NCI-H510A (cell line): ENCODE measurements around the gene BARX2.
"Not testable (repeated sequence)": the region's sequence is repeated elsewhere in the genome, so short reads cannot be mapped to it uniquely, and the experiment has no call there.

Source experiments
- DNase-seq: peaks from one replicate; lab custom pipeline; 2025; lab: John Stamatoyannopoulos, UW

BARX2 gene

DNA sequence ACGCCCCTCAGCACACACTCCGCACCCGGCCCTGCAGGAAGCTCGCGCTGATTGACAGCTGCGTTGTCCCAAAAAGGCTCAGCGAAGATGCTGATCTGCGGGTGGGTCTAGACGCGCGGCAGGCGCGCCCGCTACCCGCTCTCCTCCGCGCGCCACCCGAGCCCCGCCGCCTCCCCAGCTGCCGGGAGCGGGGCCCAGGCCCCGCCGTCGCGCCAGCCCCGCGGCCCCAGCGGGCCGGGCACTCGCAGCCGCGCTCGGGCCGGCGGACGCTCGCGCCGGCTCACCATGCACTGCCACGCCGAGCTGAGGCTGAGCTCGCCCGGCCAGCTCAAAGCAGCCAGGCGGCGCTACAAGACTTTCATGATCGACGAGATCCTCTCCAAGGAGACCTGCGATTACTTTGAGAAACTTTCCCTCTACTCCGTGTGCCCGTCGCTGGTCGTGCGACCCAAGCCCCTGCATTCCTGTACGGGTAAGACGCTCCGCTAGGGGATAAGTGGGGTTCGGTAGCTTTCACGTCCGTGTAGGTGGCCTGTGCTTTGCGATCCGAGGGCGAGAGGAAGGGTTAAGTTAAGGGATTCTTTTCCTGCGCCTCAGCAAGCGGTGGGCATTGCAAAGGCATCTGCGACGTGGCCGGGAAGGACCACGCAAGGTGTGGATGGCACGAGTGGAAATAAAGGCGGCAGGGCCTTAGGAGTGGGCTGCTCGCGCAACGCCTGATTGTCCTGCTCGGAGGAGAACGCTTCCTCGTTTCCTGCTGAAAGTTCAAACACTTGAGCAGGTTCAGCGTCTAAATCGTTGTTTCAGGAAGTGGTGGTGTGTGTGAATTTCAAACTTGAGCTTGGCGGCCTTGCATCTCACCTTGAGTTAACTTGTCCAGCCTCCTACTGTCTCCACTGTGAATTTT is at the start of gene BARX2:
TSS of gene BARX2 (plus strand) at position 98 of the 907 bp plus-strand sequence. CDS start at position 286, 188 bp downstream.
- DNase-seq: peak; percentile 80

DNA sequence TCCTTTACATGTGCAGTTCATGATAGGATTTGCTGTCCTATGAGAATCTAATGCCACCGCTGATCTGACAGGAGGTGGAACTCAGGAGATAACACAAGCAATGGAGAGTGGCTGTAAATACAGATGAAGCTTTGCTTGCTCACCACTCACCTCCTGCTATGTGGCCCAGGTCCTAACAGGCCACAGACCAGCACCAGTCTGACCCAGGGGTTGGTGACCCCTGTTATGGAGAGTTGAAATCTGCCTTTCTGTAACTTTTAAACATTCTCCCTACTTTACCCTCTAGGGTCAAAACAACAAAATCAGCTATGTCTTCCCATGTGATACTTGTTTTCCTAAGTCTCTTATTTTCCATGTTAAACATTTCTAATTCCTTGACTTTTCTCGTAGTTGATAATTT is 48.7 kb upstream of the BARX2 start:
- DNase-seq: no peak

GRCh38 chr11:129327708-129328107 is 47.9 kb upstream of the BARX2 start:
- not testable (repeated sequence) for DNase-seq

GRCh38 chr11:129328756-129329155 is 46.9 kb upstream of the BARX2 start:
- no peak for DNase-seq

GRCh38 chr11:129331217-129331616 is 44.4 kb upstream of the BARX2 start:
- DNase-seq: no peak

- DNase-seq: peak; percentile 92
Measured at GRCh38 chr11:129331871-129332274, 43.8 kb upstream of the BARX2 start.

GRCh38 chr11:129333873-129334272 is 41.8 kb upstream of the BARX2 start:
- no peak for DNase-seq

- DNase-seq: not testable (repeated sequence)
Measured at GRCh38 chr11:129344301-129344940, 31.2 kb upstream of the BARX2 start.

DNA sequence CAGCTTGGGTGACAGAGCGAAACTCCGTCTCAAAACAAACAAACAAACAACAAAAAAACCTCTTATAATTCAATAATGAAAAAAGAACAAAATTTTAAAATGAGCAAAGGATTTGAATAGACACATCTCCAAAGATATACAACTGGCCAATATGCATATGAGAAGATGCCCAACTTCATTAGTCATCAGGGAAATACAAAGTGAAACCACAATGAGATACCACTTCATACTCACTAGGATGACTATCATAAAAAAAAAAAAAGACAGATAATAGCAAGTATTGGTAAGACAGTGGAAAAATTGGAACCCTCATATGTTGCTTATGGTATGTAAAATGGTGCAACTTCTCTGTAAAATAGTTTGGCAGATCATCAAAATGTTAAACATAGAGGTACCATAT is 28.7 kb upstream of the BARX2 start:
- no peak for DNase-seq

DNA sequence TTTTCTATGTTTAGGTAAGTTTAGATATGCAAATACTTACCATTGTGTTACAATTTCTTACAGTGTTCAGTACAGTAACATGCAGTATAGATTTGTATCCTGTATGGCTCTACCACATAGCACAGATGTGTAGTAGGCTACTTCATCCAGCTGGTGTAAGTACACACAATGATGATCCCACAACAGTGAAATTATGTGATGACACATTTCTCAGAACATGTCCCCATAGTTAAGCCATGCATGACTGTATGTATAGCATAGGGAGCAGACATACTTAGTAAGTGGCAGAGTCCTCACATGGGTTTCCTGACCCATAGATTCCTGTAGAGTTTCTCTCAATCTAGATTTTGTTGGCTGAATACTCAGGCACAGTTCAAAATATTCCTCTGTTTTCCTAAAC is 26.8 kb upstream of the BARX2 start:
- no peak for DNase-seq

DNA sequence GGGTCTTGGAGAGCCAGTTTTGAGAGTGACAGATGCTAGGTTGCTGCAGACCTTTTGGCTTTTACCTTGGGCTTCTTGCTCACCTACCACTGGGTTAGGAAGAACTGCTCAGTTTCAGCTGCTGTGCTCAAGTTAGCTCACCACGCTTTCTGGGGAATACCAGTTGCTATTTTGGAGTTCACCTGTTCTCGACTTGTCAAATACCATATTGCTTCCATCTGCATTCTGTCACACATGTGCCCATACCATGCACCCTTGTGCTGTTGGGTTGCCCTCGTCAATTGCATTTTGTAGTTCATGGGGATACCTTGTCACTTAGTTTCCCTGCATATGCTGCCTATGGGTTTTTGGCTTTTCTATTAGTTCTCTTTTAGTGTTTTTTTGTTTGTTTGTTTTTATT is 23.0 kb upstream of the BARX2 start:
- DNase-seq: no peak

DNA sequence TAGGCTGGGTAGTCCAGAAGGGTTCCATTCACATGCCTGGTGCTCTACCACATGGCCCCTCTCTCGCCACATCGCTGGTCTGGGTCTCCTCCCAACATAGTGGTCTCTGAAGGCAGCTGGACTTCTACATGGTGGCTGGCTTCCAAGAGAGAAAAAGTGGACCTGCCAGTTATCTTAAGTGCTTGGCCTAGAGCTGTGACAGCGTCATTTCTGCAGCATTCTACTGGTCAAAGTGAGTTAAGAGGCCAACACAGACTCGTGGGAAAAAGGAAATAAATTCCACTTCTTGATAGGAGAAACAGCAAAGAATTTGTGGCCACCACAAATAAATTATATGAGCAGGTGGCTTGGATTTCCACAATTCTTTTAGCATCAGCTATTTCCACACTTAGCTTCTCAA is 21.0 kb upstream of the BARX2 start:
- DNase-seq: no peak

DNA sequence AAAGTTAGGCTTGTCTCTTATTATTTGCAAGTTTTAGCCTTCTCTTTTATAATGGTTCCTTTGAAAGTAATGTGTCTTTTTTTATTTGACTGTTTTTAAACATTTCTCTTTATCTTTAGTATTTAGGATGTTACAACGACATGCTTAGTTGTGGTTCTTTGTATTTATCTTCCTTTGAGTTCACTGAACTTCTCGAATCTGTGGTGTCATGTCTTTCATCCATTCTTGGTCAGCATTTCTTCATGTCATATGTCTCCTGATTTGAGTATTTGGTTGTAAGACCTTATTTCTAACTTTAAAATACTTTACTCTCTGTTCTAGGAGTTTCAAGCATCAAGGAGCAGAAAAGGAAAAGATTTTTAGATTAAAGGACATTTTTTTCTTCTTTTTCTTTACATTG is 15.9 kb upstream of the BARX2 start:
- DNase-seq: no peak

DNA sequence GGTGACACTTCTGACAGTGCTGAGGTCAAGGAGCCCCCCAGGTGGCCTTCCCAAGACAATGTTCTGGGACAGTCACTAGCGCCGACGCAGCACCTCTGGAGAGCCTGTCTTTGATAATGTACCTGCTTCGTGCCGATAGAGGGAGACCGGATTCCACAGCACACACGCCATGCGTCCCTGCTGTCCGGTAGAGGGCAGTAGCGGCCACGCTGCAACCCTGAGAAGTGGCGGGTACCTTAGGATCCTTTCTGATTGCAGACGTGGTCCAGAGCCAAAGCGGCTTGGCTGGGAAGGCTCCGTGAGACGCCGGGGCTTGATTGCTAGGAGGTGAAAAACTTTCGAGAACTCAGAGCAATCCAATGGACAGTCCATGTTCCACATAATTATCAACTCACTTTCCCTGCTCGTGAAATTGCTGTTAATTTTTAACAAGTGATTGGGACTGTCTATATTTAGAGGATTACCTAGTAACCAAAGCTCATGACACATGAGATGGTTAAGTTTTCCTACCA is 11.4 kb upstream of the BARX2 start:
- DNase-seq: peak; percentile 72

- no peak for DNase-seq
Measured at GRCh38 chr11:129365816-129366215, 9.8 kb upstream of the BARX2 start.

GRCh38 chr11:129366737-129367597 is 8.7 kb upstream of the BARX2 start:
- DNase-seq: no peak

DNA sequence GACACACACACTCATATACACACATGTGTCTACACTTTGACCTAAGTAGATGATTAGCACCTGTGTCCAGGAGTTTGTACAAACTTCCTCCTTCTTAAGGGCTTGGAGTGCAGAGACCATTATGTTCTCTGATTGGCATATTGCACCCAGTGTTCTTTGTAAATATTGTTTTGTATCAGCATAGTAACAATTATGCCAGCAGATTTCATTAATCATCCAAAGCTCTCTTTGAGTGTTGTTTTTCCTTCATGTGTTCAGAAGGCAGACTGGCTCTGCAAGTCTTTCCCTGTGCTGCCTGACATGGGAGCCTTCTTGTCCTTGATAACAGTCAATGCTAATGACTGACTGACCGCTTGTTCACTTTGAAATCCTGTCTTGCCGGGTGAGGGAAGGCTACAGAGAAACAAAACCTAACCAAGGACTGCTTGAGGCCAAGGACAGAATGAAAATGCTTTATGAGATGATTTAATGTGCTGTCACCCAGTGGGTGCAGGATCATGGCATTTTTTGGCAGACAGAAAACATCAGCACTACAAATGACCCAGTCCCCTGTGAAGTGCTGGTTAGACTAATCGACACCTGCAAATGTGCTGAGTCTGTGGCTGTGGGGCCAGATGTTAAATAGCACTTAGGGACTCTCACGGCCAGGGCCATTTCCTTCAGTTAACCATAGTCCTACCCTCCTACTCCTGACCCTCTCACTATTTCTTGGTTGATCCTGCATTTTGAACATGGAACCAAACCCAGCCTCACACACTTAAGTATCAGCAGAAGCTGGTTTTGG is 6.6 kb upstream of the BARX2 start:
- peak; percentile 74 for DNase-seq

- no peak for DNase-seq
Measured at GRCh38 chr11:129370715-129371114, 4.9 kb upstream of the BARX2 start.

DNA sequence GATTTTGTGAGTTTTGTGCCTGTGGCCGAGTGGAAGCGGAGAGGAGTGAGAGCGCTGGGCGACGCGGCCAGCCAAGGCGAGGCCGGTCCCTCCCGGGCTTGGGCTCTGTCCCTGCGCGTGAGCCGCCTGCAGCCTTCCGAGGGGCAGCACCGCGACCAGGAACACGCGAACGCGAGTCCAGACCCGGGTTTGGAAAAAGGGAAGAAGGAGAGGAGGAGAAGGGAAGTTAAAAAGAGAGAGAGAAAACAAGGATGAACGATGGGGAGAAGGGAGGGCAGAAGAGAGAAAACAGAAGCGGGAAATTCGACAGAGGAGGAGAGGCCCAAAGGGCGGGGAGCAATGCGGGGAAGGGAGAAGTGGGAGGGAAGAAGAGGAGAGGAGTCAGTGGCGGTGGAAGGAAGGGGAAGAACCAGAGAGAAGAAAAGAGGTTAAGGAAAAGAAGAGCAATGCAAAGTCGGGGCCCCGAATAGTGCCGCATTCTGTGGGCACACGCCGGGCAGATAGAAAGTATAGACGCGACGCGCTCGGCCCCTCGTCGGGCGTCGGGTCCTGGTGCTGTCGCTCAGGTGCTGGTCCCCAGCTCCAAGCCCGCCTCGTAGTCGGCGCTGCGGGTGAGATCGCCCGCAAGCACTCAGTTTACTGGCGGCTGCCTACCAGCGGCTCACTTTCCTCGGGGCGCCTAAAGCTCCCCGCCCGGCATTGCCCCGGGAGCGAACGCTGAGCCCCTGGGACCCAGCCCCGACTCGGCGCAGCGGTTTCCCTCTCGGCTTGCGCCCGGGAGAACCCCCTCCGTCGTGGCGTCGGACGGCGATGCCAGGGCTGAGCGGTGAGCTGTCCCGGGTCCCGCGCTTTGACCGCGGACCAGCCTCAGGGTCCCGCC is 2.8 kb upstream of the BARX2 start:
- no peak for DNase-seq

DNA sequence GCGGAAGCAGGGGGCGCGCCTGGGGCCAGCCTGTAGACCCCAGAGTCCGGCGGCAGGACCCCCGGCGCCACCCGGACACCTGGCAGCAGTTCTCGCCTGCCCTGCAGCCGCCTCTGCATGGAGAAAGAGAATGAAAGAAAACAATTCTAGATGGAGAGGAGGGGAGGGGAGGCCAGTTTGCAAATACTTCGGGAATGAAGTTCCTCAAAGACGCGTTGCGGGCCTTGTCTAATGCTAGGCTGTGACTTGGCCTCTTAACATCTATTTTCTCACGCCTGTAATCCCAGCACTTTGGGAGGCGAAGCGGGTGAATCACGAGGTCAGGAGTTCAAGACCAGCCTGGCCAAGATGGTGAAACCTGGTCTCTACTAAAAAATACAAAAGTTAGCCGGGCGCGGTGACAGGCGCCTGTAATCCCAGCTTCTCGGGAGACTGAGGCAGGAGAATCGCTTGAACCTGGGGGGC is 2.1 kb upstream of the BARX2 start:
- no peak for DNase-seq
